Loucy (cell line): ENCODE results near the gene PLA2G7.

Experiments used
- H2AFZ ChIP-seq: fragments of 200-600 bp; sonication (generic); 2 replicates; pipeline ENCODE4 v1.6.0; 2016; ENCODE audit warnings: antibody characterized with exemption, mild to moderate bottlenecking, low read length, moderate library complexity
- H3F3A ChIP-seq: fragments of 200-600 bp; 2 replicates; pipeline ENCODE4 v1.6.0; 2016; ENCODE audit warnings: antibody characterized with exemption, low read depth, mild to moderate bottlenecking
- H3K27me3 ChIP-seq: fragments of 200-600 bp; sonication (generic); 2 replicates; pipeline ENCODE4 v1.6.1; 2014; ENCODE audit warnings: low read length, mild to moderate bottlenecking; ENCODE audit not compliant: insufficient read depth, poor library complexity, severe bottlenecking
- H3K36me3 ChIP-seq: fragments of 200-600 bp; sonication (generic); 2 replicates; pipeline ENCODE4 v1.6.1; 2016; ENCODE audit warnings: low read length; ENCODE audit not compliant: insufficient read depth
- H3K4me1 ChIP-seq: fragments of 200-600 bp; sonication (generic); 2 replicates; pipeline ENCODE4 v1.5.1; 2014; ENCODE audit warnings: low read length, mild to moderate bottlenecking; ENCODE audit not compliant: insufficient read depth, poor library complexity, severe bottlenecking
- H3K4me2 ChIP-seq: fragments of 200-600 bp; sonication (generic); 2 replicates; pipeline ENCODE4 v1.6.0; 2014; ENCODE audit warnings: antibody characterized with exemption, low read length, low read depth, mild to moderate bottlenecking; ENCODE audit not compliant: poor library complexity, severe bottlenecking
- H3K4me3 ChIP-seq: fragments of 200-600 bp; sonication (generic); 2 replicates; pipeline ENCODE4 v1.5.1; 2014; ENCODE audit warnings: low read length, mild to moderate bottlenecking, mixed read lengths; ENCODE audit not compliant: poor library complexity, severe bottlenecking
- H3K79me2 ChIP-seq: fragments of 200-600 bp; sonication (generic); 2 replicates; pipeline ENCODE4 v1.6.1; 2014; ENCODE audit warnings: low read length; ENCODE audit not compliant: insufficient read depth
- H3K9ac ChIP-seq: fragments of 200-600 bp; sonication (generic); 2 replicates; pipeline ENCODE4 v1.6.0; 2014; ENCODE audit warnings: mild to moderate bottlenecking, low read depth, low read length, moderate library complexity; ENCODE audit not compliant: poor library complexity, severe bottlenecking
- H3K9me2 ChIP-seq: fragments of 200-600 bp; sonication (generic); replicated peaks from 2 replicates; pipeline ENCODE4 v1.6.1; 2016; ENCODE audit warnings: low read depth, low read length, mixed read lengths
- H3K9me3 ChIP-seq: fragments of 200-600 bp; sonication (generic); 2 replicates; pipeline ENCODE4 v1.6.1; 2014; ENCODE audit warnings: mild to moderate bottlenecking, antibody characterized with exemption, low read length, low read depth; ENCODE audit not compliant: insufficient read depth
- H4K20me1 ChIP-seq: fragments of 200-600 bp; sonication (generic); 2 replicates; pipeline ENCODE4 v1.6.0; 2014; ENCODE audit warnings: antibody characterized with exemption, low read length, mild to moderate bottlenecking; ENCODE audit not compliant: insufficient read depth, poor library complexity, severe bottlenecking
- EZH2phosphoT487 ChIP-seq: fragments of 200-600 bp; IDR thresholded peaks from 2 replicates; pipeline ENCODE4 v1.6.1; 2018; ENCODE audit warnings: antibody characterized with exemption, mild to moderate bottlenecking, moderate library complexity, borderline replicate concordance
- TF ChIP-seq, protein P1 (sequence below): fragments of 200-600 bp; sonication (generic); conservative IDR thresholded peaks from 2 replicates; pipeline ENCODE4 v1.5.1; 2014; ENCODE audit warnings: mild to moderate bottlenecking, antibody characterized with exemption, low read length

Gene PLA2G7

GRCh38 chr6:46773201-46773855, 38.2 kb upstream of the PLA2G7 start:
- Histone ChIP-seq H3K4me1 (no peaks in the 10 kb centered on the region), H3K4me3 (no peak overlapping the region), H2AFZ (no peak overlapping the region), H3K9me2 (no peaks in the 10 kb centered on the region), H3K36me3 (no peaks in the 10 kb centered on the region), H3K27me3 (no peaks in the 10 kb centered on the region), H3K9ac (no peak overlapping the region), H3K4me2 (no peak overlapping the region), H3K79me2 (no peaks in the 10 kb centered on the region), H4K20me1 (no peaks in the 10 kb centered on the region), H3K9me3 (no peaks in the 10 kb centered on the region), H3F3A (no peaks in the 10 kb centered on the region)
- TF ChIP-seq EZH2phosphoT487: no peak
- TF ChIP-seq, protein P1, sequence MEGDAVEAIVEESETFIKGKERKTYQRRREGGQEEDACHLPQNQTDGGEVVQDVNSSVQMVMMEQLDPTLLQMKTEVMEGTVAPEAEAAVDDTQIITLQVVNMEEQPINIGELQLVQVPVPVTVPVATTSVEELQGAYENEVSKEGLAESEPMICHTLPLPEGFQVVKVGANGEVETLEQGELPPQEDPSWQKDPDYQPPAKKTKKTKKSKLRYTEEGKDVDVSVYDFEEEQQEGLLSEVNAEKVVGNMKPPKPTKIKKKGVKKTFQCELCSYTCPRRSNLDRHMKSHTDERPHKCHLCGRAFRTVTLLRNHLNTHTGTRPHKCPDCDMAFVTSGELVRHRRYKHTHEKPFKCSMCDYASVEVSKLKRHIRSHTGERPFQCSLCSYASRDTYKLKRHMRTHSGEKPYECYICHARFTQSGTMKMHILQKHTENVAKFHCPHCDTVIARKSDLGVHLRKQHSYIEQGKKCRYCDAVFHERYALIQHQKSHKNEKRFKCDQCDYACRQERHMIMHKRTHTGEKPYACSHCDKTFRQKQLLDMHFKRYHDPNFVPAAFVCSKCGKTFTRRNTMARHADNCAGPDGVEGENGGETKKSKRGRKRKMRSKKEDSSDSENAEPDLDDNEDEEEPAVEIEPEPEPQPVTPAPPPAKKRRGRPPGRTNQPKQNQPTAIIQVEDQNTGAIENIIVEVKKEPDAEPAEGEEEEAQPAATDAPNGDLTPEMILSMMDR: no peak

GRCh38 chr6:46772762-46773161, 37.6 kb upstream of the PLA2G7 start:
- H3K79me2 ChIP-seq: no peaks in the 10 kb centered on the region
- no peak overlapping the region for H3K9ac ChIP-seq
- no peak overlapping the region for H3K4me2 ChIP-seq
- no peak overlapping the region for H2AFZ ChIP-seq
- no peaks in the 10 kb centered on the region for H3K27me3 ChIP-seq
- no peaks in the 10 kb centered on the region for H3K4me1 ChIP-seq
- TF ChIP-seq EZH2phosphoT487: no peak
- TF ChIP-seq, protein P1: no peak
- no peaks in the 10 kb centered on the region for H3K36me3 ChIP-seq
- no peaks in the 10 kb centered on the region for H4K20me1 ChIP-seq
- no peak overlapping the region for H3K4me3 ChIP-seq
- H3F3A ChIP-seq: no peaks in the 10 kb centered on the region
- H3K9me2 ChIP-seq: no peaks in the 10 kb centered on the region
- H3K9me3 ChIP-seq: no peaks in the 10 kb centered on the region

GRCh38 chr6:46772016-46772415, 36.8 kb upstream of the PLA2G7 start:
- Histone ChIP-seq H4K20me1 (no peaks in the 10 kb centered on the region), H3K79me2 (no peaks in the 10 kb centered on the region), H3F3A (no peaks in the 10 kb centered on the region), H3K9me3 (no peaks in the 10 kb centered on the region), H2AFZ (no peak overlapping the region), H3K4me1 (no peaks in the 10 kb centered on the region), H3K4me2 (no peak overlapping the region), H3K36me3 (no peaks in the 10 kb centered on the region), H3K27me3 (no peaks in the 10 kb centered on the region), H3K9me2 (no peaks in the 10 kb centered on the region), H3K9ac (no peak overlapping the region), H3K4me3 (no peak overlapping the region)
- TF ChIP-seq, protein P1: no peak
- no peak for TF ChIP-seq EZH2phosphoT487
